ENCODE data around the gene IQCM.

Gene IQCM

GRCh38 chr4:149555146-149555545, 260.5 kb downstream of the IQCM start:
- Histone ChIP-seq H3K4me1 (ENCODE audit: insufficient read depth, low read length) (no peaks in the 10 kb centered on the region), H3K36me3 (ENCODE audit: insufficient read depth, low read length) (no peaks in the 10 kb centered on the region), H3K9me3 (ENCODE audit: low read length) (no peaks in the 10 kb centered on the region), H3K27ac (ENCODE audit: low read depth, low read length) (no peak overlapping the region), H3K27me3 (ENCODE audit: control insufficient read depth in 1 of 2, insufficient read depth in 2 of 2, low read length in 2 of 2) (no peaks in the 10 kb centered on the region), H3K9ac (ENCODE audit: low read length) (no peak overlapping the region), H3K4me3 (ENCODE audit: low read depth in 1 of 2, low read length in 2 of 2) (no peak overlapping the region)

- H3K9me3 ChIP-seq (ENCODE audit: low read length), result no peaks in the 10 kb centered on the region
- no peaks in the 10 kb centered on the region for H3K36me3 ChIP-seq (ENCODE audit: insufficient read depth, low read length)
- no peaks in the 10 kb centered on the region for H3K4me1 ChIP-seq (ENCODE audit: insufficient read depth, low read length)
- H3K9ac ChIP-seq (ENCODE audit: low read length), result no peak overlapping the region
- H3K27me3 ChIP-seq (ENCODE audit: control insufficient read depth in 1 of 2, insufficient read depth in 2 of 2, low read length in 2 of 2), result no peaks in the 10 kb centered on the region
- H3K27ac ChIP-seq (ENCODE audit: low read depth, low read length), result no peak overlapping the region
- no peak overlapping the region for H3K4me3 ChIP-seq (ENCODE audit: low read depth in 1 of 2, low read length in 2 of 2)
Measured at GRCh38 chr4:149553959-149554520, 261.6 kb downstream of the IQCM start.

GRCh38 chr4:149552601-149553000, 263.0 kb downstream of the IQCM start:
- H3K36me3 ChIP-seq (ENCODE audit: insufficient read depth, low read length), result no peaks in the 10 kb centered on the region
- no peaks in the 10 kb centered on the region for H3K27me3 ChIP-seq (ENCODE audit: control insufficient read depth in 1 of 2, insufficient read depth in 2 of 2, low read length in 2 of 2)
- no peak overlapping the region for H3K9ac ChIP-seq (ENCODE audit: low read length)
- H3K9me3 ChIP-seq (ENCODE audit: low read length), result no peaks in the 10 kb centered on the region
- H3K4me1 ChIP-seq (ENCODE audit: insufficient read depth, low read length), result no peaks in the 10 kb centered on the region
- no peak overlapping the region for H3K4me3 ChIP-seq (ENCODE audit: low read depth in 1 of 2, low read length in 2 of 2)
- no peak overlapping the region for H3K27ac ChIP-seq (ENCODE audit: low read depth, low read length)

- Histone ChIP-seq H3K36me3 (ENCODE audit: insufficient read depth, low read length) (no peaks in the 10 kb centered on the region), H3K27ac (ENCODE audit: low read depth, low read length) (no peak overlapping the region), H3K4me3 (ENCODE audit: low read depth in 1 of 2, low read length in 2 of 2) (no peak overlapping the region), H3K9me3 (ENCODE audit: low read length) (no peaks in the 10 kb centered on the region), H3K4me1 (ENCODE audit: insufficient read depth, low read length) (no peaks in the 10 kb centered on the region), H3K9ac (ENCODE audit: low read length) (no peak overlapping the region), H3K27me3 (ENCODE audit: control insufficient read depth in 1 of 2, insufficient read depth in 2 of 2, low read length in 2 of 2) (no peaks in the 10 kb centered on the region)
Measured at GRCh38 chr4:149549911-149550310, 265.7 kb downstream of the IQCM start.

- H3K9ac ChIP-seq (ENCODE audit: low read length), result no peak overlapping the region
- H3K4me1 ChIP-seq (ENCODE audit: insufficient read depth, low read length), result no peaks in the 10 kb centered on the region
- H3K9me3 ChIP-seq (ENCODE audit: low read length), result no peaks in the 10 kb centered on the region
- no peaks in the 10 kb centered on the region for H3K36me3 ChIP-seq (ENCODE audit: insufficient read depth, low read length)
- no peak overlapping the region for H3K4me3 ChIP-seq (ENCODE audit: low read depth in 1 of 2, low read length in 2 of 2)
- no peak overlapping the region for H3K27ac ChIP-seq (ENCODE audit: low read depth, low read length)
- no peaks in the 10 kb centered on the region for H3K27me3 ChIP-seq (ENCODE audit: control insufficient read depth in 1 of 2, insufficient read depth in 2 of 2, low read length in 2 of 2)
Measured at GRCh38 chr4:149534779-149535178, 280.9 kb downstream of the IQCM start.

GRCh38 chr4:149531861-149532260, 283.8 kb downstream of the IQCM start:
- no peak overlapping the region for H3K27ac ChIP-seq (ENCODE audit: low read depth, low read length)
- no peaks in the 10 kb centered on the region for H3K4me1 ChIP-seq (ENCODE audit: insufficient read depth, low read length)
- no peaks in the 10 kb centered on the region for H3K27me3 ChIP-seq (ENCODE audit: control insufficient read depth in 1 of 2, insufficient read depth in 2 of 2, low read length in 2 of 2)
- H3K9ac ChIP-seq (ENCODE audit: low read length), result no peak overlapping the region
- H3K36me3 ChIP-seq (ENCODE audit: insufficient read depth, low read length), result no peaks in the 10 kb centered on the region
- no peaks in the 10 kb centered on the region for H3K9me3 ChIP-seq (ENCODE audit: low read length)
- no peak overlapping the region for H3K4me3 ChIP-seq (ENCODE audit: low read depth in 1 of 2, low read length in 2 of 2)

GRCh38 chr4:149523039-149523438, 292.6 kb downstream of the IQCM start:
- no peaks in the 10 kb centered on the region for H3K27me3 ChIP-seq (ENCODE audit: control insufficient read depth in 1 of 2, insufficient read depth in 2 of 2, low read length in 2 of 2)
- no peak overlapping the region for H3K27ac ChIP-seq (ENCODE audit: low read depth, low read length)
- no peaks in the 10 kb centered on the region for H3K9me3 ChIP-seq (ENCODE audit: low read length)
- peaks cover 9% of the 10 kb centered on the region for H3K4me1 ChIP-seq (ENCODE audit: insufficient read depth, low read length)
- no peak overlapping the region for H3K4me3 ChIP-seq (ENCODE audit: low read depth in 1 of 2, low read length in 2 of 2)
- no peaks in the 10 kb centered on the region for H3K36me3 ChIP-seq (ENCODE audit: insufficient read depth, low read length)
- no peak overlapping the region for H3K9ac ChIP-seq (ENCODE audit: low read length)

GRCh38 chr4:149521611-149522425, 293.8 kb downstream of the IQCM start:
- H3K9me3 ChIP-seq (ENCODE audit: low read length), result no peaks in the 10 kb centered on the region
- H3K36me3 ChIP-seq (ENCODE audit: insufficient read depth, low read length), result no peaks in the 10 kb centered on the region
- H3K27me3 ChIP-seq (ENCODE audit: control insufficient read depth in 1 of 2, insufficient read depth in 2 of 2, low read length in 2 of 2), result no peaks in the 10 kb centered on the region
- no peak overlapping the region for H3K4me3 ChIP-seq (ENCODE audit: low read depth in 1 of 2, low read length in 2 of 2)
- peaks cover 9% of the 10 kb centered on the region for H3K4me1 ChIP-seq (ENCODE audit: insufficient read depth, low read length)
- no peak overlapping the region for H3K27ac ChIP-seq (ENCODE audit: low read depth, low read length)
- no peak overlapping the region for H3K9ac ChIP-seq (ENCODE audit: low read length)

- H3K27me3 ChIP-seq (ENCODE audit: control insufficient read depth in 1 of 2, insufficient read depth in 2 of 2, low read length in 2 of 2), result no peaks in the 10 kb centered on the region
- H3K27ac ChIP-seq (ENCODE audit: low read depth, low read length), result no peak overlapping the region
- no peak overlapping the region for H3K4me3 ChIP-seq (ENCODE audit: low read depth in 1 of 2, low read length in 2 of 2)
- H3K36me3 ChIP-seq (ENCODE audit: insufficient read depth, low read length), result no peaks in the 10 kb centered on the region
- no peaks in the 10 kb centered on the region for H3K9me3 ChIP-seq (ENCODE audit: low read length)
- H3K9ac ChIP-seq (ENCODE audit: low read length), result no peak overlapping the region
- H3K4me1 ChIP-seq (ENCODE audit: insufficient read depth, low read length), result peaks cover 9% of the 10 kb centered on the region
Measured at GRCh38 chr4:149518471-149518870, 297.2 kb downstream of the IQCM start.

- Histone ChIP-seq H3K36me3 (ENCODE audit: insufficient read depth, low read length) (no peaks in the 10 kb centered on the region), H3K9ac (ENCODE audit: low read length) (no peak overlapping the region), H3K9me3 (ENCODE audit: low read length) (no peaks in the 10 kb centered on the region), H3K27me3 (ENCODE audit: control insufficient read depth in 1 of 2, insufficient read depth in 2 of 2, low read length in 2 of 2) (no peaks in the 10 kb centered on the region), H3K4me3 (ENCODE audit: low read depth in 1 of 2, low read length in 2 of 2) (no peak overlapping the region), H3K4me1 (ENCODE audit: insufficient read depth, low read length) (no peaks in the 10 kb centered on the region), H3K27ac (ENCODE audit: low read depth, low read length) (no peak overlapping the region)
Measured at GRCh38 chr4:149513081-149513480, 302.6 kb downstream of the IQCM start.

- H3K9me3 ChIP-seq (ENCODE audit: low read length), result no peaks in the 10 kb centered on the region
- no peak overlapping the region for H3K9ac ChIP-seq (ENCODE audit: low read length)
- H3K4me3 ChIP-seq (ENCODE audit: low read depth in 1 of 2, low read length in 2 of 2), result no peak overlapping the region
- H3K4me1 ChIP-seq (ENCODE audit: insufficient read depth, low read length), result no peaks in the 10 kb centered on the region
- no peaks in the 10 kb centered on the region for H3K27me3 ChIP-seq (ENCODE audit: control insufficient read depth in 1 of 2, insufficient read depth in 2 of 2, low read length in 2 of 2)
- no peak overlapping the region for H3K27ac ChIP-seq (ENCODE audit: low read depth, low read length)
- no peaks in the 10 kb centered on the region for H3K36me3 ChIP-seq (ENCODE audit: insufficient read depth, low read length)
Measured at GRCh38 chr4:149512501-149512900, 303.1 kb downstream of the IQCM start.

Measured in muscle layer of colon (tissue), 2 donors.